NCI-H1105 (cell line): ENCODE results near the gene SCNN1A.

Source experiments
- DNase-seq: peaks from one replicate; lab custom pipeline; 2025; lab: John Stamatoyannopoulos, UW

SCNN1A gene

DNA sequence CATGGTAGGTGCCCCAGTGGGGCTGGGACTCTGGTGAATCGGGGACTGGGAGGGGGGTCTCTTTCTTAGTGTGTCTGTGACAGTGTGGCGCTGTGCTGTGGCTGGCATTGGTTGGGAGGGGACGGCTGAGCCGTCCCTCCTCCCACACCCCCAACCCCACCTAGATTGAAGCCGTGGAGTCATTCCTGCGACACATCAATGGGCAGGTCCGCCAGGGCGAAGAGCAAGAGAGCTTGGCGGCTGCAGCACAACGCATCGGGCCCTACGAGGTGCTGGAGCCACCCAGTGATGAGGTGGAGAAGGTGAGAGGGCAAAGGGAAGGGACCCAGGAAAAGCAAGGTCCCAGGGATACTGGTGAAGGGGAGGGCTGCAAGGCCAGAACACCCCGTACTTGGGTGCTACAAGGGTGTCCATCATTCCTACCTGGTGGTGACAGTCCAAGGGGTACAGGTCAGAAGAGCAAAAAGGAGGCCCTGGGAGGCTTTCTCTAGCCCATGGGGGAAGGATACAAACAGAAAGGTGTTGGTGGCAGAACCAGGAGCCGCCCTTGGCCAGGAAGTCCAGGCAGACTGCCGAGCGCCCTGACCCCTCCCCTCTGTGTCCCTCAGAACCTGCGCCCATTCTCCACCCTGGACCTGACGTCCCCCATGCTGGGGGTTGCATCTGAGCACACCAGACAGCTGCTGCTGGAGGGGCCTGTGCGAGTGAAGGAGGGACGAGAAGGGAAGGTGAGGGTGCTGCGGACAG is 57.5 kb downstream of the SCNN1A start:
- DNase-seq = no peak

DNA sequence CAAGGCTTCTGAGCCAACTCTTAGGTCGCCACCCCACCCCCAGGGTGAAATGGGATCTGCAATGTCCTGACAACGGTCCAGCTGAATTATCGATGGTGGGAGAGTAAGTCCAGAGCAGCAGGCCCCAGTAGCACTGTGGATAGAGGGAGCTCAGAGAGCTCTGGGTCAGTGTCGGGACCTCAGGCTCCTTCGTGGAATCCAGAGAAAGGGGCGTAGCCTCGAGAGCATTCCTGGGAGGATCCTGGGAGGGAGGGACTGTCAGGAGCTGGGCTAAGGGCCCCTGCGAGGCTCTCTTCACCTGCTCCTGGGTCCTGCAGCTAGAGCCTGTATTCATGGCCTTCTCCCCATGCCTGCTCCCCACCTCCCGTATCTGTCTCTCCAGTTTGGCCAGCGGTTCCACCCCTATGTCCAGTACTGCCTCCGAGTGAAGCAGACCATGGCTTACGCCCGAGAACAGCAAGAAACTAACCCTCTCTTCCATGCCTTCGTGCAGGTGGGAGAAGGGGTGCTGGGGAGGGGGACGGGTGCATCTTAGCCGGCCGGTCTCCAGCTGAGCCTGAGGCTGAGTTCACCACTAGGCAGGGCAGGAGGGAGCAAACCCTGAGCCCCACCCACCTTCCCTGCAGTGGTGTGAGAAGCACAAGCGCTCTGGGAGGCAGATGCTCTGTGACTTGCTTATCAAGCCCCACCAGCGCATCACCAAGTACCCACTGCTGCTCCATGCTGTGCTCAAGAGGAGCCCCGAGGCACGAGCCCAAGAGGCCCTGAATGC is 58.3 kb downstream of the SCNN1A start:
- DNase-seq = no peak

DNA sequence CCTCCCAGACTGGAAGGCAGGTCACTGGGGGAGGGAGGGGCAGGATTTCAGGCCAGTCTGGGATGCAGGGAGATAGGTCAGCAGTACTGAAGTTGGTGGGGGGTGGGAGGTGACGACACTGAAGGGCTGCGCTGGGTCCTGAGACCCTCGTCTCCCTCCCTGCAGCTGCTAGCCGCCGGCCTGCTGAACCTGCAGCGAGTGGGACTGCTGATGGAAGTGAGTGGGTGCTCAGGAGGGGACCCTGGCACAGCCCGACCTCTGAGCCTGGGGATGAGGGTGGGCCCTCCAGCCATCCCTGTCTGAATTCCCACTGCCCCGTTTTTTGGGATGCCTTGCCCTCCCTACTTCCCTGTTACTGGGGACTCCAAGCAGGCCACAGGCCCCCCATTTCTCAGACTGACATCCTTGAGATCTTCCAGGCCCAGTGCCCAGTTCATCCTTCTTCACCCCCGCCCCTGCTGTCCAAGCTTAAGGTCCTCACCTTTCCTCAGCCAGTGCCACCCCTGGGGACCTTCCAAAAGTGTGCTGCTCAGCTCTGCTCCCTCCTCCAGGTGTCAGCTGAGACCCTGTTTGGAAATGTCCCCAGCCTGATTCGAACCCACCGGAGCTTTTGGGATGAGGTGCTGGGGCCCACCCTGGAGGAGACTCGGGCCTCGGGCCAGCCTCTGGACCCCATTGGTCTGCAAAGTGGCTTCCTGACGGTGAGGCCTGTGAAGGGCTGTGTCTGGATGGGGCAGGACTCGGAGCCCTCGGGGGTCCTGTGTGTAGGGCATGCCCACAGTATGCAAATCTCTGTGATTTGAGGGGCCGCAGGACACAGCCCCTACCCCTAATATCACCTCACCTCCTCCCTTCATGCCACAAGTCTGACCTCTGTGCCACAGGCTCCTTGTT is 59.4 kb downstream of the SCNN1A start:
- no peak for DNase-seq

DNA sequence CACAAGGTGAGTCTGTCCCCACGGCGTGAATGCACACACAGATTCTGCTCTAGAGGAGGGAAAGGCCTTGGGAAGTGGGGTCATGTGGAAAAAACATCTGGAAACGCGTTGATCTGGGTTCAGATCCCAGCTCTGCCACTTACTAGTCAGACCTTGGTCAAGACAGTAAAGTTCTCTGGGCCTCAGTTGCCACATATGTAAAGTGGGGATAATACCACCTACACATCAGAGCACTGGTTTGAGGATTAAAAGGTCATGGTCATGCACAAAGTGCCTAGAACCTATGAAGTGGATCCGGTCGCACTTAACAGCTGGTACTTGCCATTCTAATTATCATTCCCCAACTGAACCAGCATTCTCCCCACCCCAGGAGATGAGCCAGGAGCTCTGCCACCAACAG is 60.2 kb downstream of the SCNN1A start:
- DNase-seq = no peak

DNA sequence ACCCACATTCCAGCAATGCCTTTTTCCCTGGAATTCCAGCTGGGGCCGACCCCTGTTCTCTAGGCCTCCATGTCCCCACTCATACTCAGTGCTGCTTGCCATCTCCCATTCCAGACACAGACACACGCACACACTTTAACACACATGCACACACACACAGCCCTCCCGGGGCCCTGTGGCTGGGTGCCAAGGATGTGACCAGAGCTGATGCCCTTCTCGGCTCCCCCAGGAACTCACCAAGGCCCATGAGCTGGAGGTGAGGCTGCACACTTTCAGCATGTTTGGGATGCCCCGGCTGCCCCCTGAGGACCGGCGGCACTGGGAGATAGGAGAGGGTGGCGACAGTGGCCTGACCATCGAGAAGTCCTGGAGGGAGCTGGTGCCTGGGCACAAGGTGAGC is 60.6 kb downstream of the SCNN1A start:
- DNase-seq = no peak

DNA sequence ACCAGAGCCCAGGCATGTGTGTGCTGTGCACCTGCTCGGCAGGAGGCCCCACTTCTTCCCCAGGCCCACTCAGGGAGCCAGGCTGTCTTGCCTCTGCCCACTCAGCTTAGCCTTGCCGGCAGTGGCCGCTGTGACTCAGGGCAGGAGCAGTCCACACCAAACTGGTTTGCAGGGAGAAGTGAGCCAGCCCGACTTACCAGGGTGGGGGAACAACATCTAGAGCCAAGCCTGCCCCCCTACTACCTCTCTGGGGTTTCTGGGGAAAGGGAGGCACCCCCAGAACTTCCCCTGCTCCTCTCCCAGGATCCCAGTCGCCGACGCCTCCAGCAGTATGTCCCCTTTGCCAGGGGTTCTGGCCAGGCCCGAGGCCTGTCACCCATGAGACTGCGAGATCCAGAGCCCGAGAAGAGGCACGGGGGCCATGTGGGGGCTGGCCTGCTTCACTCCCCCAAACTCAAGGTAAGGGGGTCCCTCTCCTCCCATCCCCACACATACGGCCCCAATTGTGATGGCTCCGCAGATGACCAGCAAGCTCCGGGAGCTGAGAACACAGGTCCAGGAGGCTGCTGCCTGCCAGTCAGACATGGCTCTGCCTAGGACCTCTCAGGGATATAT is 61.9 kb downstream of the SCNN1A start:
- DNase-seq = no peak

DNA sequence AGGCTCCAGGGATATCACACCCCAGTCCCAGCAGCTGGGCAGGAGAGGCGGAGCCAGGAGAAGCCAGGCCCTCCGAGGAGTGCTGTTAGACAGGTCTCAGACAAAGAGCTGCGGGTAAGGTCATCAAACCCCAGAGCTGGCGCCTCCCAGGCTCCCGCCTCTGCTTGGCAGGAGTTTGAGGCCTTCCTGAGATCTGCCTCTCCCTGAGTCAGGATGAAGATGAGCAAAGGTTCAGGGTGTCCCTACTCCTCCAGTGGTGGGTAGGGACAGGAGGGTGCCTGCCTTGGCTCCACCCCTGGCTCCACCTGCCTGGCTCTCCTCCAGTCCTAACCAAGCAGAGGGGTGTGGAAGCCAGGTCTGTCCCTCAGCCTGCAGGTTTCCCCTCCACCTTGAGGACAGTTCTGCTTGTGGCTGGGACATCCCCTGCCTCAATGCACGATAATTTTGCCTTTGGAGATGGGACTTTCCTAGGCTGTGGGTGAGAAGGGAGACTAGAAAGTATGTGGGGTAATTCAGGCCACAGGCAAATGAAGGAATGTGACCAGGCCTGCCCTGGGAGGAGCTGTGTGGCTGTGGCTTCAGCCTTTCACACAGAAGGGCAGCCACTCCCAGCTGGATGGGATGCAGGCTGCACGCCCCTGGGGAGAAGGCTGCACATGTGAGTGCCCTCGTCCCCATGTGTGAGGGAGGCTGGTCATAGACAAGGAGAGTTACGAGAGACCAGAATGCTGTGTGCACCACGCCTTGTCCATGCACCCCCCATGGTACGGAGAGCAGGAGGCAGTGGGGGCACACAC is 62.6 kb downstream of the SCNN1A start:
- DNase-seq = no peak

DNA sequence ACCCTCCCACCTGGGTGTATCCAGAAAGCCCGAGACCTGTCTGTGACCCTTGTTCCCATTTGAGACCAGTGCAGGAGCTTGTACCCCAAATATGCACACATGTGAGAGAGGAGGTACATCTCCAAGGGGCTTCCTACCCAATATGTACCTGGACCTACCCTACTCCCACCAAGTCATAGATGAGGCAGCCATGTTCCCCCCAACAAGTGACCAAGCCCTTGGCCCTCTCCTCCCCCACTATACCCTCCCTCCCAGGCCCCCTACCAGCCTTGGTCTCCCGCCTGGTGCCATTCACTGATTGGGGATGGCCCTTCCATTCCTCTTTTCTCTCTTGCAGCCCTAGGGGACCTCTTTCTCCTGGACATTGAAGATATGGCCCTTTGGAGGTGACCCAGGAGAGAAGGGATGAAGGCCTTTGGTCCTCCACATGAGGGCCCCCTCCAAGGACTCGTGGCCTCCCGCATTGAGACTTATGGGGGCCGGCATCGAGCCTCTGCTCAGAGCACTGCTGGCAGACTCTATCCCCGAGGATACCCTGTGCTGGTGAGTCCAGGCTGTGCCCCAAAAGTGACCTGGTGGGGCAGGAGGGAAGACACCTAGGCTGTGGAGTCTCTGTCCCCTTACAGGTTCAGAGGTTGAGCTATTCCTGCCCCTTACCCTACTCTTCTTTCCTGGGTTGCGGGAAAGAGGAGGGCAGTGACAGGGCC is 63.4 kb downstream of the SCNN1A start:
- no peak for DNase-seq

DNA sequence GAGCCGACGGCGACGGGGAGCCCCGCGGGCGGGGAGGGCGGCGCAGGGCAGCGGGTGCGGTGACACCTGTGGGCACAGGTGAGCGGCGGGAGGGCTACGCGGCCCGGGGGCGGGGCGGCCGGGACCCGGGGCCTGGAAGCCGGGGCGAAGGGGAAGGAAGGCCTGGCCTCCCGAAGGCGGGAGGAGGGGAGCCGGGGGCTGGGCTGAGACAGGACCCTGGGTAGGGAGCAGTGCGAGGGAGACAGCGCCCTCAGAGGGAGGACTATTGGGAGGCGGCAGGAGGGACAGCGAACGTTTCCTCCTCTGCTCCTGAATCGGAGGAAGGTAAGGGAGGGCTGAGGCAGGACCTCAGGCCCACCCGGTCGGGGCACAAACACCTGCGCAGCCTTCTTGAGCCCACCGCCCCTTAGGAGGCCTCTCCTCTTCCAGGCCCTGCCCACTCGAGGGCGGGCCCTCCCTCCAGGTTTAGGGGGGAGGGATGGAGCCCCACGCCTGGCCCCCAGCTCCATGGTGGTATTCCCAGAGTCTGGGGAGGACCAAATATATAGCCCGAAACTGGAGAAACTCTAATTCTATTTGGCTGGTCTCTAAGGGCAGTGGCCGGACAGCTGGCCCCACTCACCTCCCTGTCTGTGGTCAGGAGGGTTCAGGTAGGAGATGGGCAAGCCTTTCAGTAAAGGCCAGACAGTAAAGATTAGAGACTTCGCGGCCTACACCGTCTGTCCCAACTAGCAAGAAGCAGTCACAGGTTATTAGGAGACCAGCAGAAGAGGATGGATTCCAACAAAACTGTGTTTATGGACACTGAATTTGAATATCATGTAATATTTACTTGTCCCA is 64.4 kb downstream of the SCNN1A start:
- no peak for DNase-seq

DNA sequence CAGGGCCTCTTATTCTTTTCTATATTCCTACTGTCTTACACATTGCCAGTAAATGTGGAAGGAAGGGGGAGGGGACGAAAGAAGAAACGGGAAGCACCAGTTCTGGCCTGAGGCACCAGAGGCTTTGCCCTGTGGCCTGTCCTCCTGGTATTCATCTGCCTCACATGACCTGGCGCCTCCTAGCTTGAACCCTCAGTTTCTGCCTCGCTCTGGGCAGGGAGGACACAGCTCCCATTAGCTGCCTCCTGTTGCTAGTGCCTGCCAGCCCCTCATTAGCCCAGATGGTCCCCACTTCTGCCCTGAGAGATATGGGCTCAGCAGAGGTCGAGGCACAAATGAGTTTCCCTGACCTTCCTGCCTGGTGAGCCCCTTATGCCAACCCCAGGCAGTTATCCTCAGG is 67.8 kb downstream of the SCNN1A start:
- DNase-seq = no peak

DNA sequence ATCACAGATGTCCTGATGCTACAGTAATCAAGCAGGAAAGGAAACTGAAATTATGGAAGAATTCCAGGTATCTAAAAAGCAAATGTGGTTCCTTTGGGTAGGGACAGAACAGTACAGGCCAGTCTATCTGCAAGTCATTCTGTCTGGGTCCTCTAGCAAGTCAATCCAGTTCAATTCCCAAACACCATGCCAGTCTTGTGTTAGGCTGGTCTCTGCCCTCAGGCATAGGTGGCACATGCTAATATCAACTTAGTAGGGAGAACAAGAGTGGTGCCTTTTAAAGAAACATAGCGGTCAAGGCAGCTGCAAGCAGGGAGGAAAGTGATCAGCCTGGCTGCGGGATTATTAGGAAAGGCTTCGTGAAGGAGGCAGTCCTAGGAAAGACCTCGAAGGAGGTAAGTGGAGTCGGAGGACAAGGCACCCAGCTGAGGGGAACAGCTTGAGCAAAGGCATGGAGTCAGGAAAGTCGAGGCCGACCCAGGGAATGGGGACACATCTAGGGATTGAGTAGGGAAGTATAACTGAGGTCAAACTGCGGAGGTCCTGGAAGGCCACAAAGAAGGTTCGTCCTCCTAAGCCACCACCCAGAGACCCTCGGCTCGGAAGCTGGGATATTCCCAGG is 68.7 kb downstream of the SCNN1A start:
- no peak for DNase-seq

DNA sequence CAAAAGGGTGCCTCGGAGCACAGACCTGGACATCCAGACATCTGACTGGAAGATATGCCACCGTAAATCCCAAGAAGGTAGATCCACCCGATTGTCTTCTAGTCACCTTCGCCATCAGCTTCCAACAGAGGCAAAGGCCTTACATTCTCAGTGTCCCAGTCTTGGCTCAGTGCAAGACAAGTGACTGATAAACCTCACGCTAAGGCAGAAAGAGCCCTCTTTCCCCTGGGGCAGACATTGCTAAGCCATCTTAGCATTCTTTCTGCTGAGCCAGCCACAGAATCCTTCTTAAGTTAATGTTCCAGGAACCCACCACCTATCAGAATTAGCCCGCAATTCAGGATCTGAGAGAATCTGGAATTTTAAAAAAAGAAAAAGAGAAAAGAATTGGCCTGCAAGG is 69.2 kb downstream of the SCNN1A start:
- no peak for DNase-seq

DNA sequence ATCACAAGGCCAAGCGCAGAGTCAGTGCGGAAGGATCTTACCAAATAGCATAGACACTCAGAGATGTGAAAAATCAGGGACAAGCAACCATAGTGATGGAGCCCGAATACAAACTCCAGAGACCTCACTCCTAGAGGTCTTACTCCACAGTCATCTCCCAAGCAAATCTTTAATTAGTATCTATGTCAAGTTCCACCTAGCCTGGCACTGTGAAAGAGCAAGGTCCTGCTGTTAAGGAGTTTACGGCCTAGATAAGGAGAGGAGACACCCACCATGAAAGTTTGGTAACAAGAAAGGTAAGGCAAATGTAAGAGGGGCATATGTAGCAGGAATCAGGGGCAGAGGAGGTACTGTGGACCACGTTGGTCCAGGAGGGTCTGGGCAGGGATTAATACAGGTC is 72.3 kb downstream of the SCNN1A start:
- no peak for DNase-seq

DNA sequence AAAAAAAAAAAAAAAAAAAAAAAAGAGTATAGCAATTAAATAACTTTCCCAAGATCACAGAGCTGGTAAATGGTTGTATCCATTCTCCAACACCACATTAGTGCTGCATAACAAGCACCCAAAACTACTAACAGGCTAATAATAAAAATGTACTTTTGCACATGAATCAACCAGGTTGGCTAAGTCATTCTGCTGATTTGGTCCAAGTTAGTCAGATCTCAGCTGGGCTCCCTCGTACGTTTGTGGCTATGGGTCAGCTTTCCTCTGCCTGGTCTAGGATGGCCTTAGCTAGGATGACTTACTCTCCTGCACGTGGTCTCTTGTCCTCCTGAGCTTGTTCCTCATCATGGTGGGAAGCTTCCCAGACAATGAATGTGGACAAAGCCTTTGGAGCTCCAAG is 72.7 kb downstream of the SCNN1A start:
- DNase-seq = no peak

DNA sequence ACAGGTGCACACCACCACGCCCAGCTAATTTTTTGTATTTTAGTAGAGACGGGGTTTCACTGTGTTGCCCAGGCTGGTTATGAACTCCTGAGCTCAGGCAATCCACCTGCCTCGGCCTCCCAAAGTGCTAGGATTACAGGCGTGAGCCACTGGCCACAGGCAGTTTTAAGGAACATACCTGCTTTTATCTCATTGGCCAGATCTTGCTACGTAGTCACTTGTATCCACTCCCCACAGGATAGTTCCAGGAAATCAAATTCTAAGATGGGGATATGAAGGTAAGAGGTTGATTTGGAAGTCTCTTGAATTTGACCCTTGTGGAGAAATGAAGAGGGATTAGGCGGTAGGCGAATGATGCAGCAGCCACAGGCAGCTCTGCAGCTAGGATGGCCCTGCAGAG is 73.6 kb downstream of the SCNN1A start:
- no peak for DNase-seq

DNA sequence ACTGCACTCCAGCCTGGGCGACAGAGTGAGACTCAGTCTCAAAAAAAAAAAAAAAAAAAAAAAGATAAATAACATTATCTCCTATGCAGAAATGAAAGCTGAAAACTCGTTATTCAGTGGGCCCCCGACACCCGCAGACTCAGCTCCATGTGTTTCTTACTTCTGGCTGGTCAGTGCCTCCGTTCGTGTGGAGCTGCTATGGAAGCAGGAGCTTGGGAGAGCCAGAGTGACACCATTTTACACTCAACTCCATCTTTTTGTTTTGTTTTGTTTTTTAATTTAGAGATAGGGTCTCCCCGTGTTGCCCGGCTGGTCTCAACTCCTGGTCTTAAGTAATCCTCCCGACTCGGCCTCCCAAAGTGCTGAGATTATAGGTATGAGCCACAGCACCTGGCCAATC is 78.2 kb downstream of the SCNN1A start:
- no peak for DNase-seq
